Measurements from ENCODE around the gene ISL2. TPM values are rescaled to one million over a fixed set of nuclear protein-coding genes. Genes with fewer than 3 reads are reported as not detected.

ISL2 gene
- polyA plus RNA-seq, 1 donor from 2014 or later: 0.89 TPM

DNA sequence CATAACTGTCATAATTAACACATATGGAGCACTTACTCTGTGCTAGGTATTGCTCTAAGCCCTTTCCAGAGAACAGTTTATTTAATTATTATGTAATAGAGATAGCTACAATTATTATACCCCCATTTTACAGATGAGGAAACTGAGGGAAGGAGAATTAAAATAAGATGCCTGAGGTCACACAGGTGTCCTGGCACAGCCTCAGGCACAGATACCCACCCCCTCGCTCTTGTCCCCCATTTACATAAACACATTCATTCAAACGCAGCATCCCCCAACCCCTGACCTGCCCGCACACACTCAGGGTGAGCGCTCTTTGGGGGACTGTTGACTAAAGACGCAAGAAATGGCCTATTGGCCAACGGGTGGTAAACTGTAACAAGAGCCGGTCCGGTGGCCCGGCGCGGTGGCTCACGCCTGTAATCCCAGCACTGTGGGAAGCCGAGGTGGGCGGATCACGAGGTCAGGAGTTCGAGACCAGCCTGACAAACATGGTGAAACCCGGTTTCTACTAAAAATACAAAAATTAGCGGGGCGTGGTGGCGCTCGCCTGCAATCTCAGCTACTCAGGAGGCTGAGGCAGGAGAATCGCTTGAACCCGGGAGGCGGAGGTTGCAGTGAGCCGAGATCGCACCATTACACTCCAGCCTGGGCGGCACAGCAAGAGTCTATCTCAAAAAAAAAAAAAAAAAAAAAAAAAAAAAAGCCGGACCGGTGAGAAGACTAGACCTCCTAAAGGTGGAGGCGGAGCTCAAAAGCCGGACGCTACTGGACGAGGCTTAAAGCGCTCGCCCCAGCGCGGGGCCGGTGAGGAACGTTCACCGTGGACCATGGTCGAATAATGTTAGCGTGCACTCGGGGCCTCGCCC is 1.9 kb upstream of the ISL2 start:
- Mint-ChIP-seq H3K4me1 (peaks cover 21 to 32% (median 26%) of the 10 kb centered on the region in 3 donors), H3K27me3 (peaks cover 44% of the 10 kb centered on the region), H3K4me3 (peak overlapping the region; percentile 40 to 92 (median 86)), H3K36me3 (no peaks in the 10 kb centered on the region), H3K9me3 (peaks cover 0 to 3% (median 0%) of the 10 kb centered on the region in 3 donors), H3K27ac (peak overlapping the region; percentile 76 to 94 (median 89))

DNA sequence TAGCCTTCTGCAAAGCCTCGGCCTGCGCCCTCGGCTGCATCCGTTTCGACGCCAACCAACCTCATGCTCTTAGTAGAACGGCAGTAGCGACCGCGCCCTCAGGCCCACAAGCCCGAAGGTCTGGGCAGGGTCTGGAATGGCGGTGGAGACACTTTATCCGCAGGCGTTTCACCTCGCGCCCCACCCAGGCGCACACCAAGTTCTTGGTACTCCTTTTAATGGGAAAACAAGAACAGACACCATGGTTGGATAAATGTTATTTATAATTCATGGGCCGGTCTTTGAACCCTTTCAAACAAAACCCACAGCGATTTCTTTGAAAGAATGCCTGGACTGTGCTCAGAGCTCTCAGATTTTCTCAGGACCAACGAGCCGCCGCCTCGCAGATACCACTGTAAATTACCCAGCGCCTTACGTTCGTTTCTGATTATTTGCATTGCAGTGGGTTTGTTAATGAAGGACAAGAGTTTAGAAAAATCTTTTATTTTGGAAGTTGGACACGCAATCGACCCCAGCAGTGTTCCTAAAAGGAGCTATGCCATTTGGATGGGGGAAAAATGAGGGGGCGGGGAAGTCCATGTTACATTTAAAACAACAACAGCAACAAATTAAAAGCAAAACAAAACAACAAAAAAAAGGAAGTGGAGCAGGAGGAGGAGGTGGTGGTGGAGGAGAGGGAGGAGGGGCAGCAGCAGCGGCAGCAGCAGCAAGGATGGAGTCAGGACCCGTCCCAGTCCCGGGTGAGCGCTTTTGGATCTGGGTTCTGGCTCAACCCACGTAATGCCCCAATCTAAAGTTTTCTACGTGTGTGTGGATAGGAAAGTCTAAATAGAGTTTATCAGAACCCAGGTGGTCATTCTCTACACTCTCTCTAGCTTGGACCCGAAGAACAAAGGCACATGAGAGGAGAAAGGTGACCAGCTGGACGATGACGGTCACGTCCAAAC is 993 bp upstream of the ISL2 start:
- Mint-ChIP-seq H3K9me3 (peaks cover 0 to 4% (median 0%) of the 10 kb centered on the region in 3 donors), H3K4me1 (peaks cover 26 to 41% (median 33%) of the 10 kb centered on the region in 3 donors), H3K27ac (peak overlapping the region; percentile 76 to 94 (median 89)), H3K36me3 (peaks cover 2% of the 10 kb centered on the region), H3K4me3 (peak overlapping the region; percentile 84 to 92 (median 90)), H3K27me3 (peaks cover 46% of the 10 kb centered on the region)

DNA sequence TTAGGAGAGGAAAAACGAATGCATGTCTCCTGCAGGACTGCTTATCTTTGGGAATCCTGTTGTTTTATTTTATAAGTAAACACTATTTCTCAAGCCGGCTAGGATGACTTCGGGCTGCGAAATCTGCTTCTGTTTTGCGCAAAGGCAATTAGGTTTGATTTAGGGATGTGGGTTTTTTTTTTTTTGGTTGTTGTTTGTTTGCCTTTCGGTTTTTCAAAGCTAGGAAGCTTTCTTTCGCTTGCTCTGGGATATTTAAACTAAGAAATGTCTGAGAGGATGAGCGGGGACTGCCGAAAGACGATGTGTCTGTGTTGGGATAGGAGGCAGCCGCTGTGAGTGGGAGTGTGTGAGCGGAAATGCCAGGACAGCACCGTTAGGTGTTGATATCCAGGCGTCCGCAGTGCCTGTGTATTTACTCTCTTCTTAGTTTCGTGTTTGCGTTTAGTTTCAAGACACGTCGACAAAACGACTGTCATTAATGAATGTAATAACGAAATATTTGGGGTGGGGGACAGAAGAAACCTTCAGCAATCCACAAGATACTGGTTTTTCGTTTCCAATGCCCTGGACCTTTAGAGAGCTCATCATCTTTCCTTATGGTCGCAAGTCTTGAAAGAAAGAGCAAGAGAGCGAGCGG is 604 bp downstream of the ISL2 start:
- Mint-ChIP-seq H3K4me1 (peaks cover 36 to 53% (median 42%) of the 10 kb centered on the region in 3 donors), H3K36me3 (peaks cover 2% of the 10 kb centered on the region), H3K9me3 (peaks cover 0 to 4% (median 0%) of the 10 kb centered on the region in 3 donors), H3K27me3 (peaks cover 59% of the 10 kb centered on the region), H3K27ac (peak overlapping the region; percentile 79 to 94 (median 93)), H3K4me3 (peak overlapping the region; percentile 84 to 92 (median 90))

DNA sequence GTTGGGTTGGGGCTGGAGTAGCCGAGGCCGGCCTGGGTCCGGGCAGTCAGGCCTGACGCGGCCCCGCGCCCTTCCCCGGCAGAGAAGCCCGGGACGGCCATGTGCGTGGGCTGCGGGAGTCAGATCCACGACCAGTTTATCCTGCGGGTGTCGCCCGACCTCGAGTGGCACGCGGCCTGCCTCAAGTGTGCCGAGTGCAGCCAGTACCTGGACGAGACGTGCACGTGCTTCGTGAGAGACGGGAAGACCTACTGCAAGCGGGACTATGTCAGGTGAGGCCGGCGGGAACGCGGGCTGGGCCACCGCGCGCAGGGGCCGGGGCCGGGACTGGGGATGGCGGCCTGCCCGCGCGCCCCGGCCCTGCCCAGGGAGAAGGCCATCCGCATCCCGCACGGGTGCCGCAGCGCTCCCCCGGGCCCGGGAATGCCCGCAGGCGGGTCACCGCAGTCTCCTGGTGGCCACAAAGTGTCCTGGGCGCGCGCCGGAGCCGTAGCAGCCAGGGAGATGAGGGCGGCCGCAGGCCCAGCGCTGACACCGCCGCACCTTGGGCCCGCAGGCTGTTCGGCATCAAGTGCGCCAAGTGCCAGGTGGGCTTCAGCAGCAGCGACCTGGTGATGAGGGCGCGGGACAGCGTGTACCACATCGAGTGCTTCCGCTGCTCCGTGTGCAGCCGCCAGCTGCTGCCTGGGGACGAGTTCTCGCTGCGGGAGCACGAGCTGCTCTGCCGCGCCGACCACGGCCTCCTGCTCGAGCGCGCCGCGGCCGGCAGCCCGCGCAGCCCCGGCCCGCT is 1.3 kb downstream of the ISL2 start:
- peak overlapping the region in 2 of 3 donors; percentile 93 to 94 for H3K27ac Mint-ChIP-seq
- peaks cover 34 to 54% (median 42%) of the 10 kb centered on the region in 3 donors for H3K4me1 Mint-ChIP-seq
- H3K9me3 Mint-ChIP-seq: peaks cover 0 to 4% (median 0%) of the 10 kb centered on the region in 3 donors
- peak overlapping the region in 3 of 4 donors; percentile 84 to 92 (median 89) for H3K4me3 Mint-ChIP-seq
- H3K27me3 Mint-ChIP-seq: peaks cover 62% of the 10 kb centered on the region
- peaks cover 2% of the 10 kb centered on the region for H3K36me3 Mint-ChIP-seq

DNA sequence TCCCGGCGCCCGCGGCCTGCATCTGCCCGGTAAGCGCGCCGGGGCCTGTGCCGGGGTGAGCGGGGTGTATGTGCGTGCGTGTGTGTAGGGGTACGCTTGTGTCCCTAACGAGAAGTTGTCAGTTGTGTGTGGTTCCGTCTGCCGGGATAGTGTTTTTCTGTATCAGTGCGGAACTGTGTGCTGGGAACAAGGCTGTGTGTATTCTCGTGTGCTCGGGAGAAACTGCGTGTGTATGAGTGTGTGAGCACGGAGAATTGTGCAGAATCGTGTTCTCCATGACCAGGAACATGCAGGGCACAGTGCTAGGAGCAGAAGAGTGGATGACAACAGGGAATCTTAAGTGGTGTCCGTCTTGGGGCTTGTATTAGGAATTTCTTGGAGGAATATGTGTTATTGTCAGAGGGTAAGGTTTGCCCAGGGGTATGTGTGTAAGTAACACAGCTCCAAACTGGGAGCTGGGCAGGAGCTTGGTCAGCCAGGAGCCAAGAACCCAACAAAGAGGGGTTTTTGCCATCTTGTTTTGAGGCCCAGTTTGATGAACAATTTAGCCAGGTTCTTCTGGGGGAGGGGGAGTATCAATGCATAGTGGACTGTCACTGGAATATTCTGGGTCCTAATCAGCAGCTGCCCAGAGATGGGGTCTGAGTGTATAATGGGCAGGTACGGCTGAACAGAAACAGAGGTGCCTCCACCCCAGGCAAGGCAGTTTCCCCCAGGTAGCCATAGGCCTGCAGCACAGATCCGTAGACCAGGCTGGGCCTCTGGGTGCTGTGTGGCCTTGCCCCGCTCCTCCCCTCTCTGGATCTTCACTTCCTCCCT is 2.1 kb downstream of the ISL2 start:
- peaks cover 2% of the 10 kb centered on the region for H3K36me3 Mint-ChIP-seq
- H3K27me3 Mint-ChIP-seq: peaks cover 67% of the 10 kb centered on the region
- peak overlapping the region in 2 of 3 donors; percentile 87 to 91 for H3K27ac Mint-ChIP-seq
- peaks cover 34 to 54% (median 42%) of the 10 kb centered on the region in 3 donors for H3K4me1 Mint-ChIP-seq
- H3K9me3 Mint-ChIP-seq: peaks cover 0 to 4% (median 0%) of the 10 kb centered on the region in 3 donors
- H3K4me3 Mint-ChIP-seq: peak overlapping the region; percentile 55 to 92 (median 75)

DNA sequence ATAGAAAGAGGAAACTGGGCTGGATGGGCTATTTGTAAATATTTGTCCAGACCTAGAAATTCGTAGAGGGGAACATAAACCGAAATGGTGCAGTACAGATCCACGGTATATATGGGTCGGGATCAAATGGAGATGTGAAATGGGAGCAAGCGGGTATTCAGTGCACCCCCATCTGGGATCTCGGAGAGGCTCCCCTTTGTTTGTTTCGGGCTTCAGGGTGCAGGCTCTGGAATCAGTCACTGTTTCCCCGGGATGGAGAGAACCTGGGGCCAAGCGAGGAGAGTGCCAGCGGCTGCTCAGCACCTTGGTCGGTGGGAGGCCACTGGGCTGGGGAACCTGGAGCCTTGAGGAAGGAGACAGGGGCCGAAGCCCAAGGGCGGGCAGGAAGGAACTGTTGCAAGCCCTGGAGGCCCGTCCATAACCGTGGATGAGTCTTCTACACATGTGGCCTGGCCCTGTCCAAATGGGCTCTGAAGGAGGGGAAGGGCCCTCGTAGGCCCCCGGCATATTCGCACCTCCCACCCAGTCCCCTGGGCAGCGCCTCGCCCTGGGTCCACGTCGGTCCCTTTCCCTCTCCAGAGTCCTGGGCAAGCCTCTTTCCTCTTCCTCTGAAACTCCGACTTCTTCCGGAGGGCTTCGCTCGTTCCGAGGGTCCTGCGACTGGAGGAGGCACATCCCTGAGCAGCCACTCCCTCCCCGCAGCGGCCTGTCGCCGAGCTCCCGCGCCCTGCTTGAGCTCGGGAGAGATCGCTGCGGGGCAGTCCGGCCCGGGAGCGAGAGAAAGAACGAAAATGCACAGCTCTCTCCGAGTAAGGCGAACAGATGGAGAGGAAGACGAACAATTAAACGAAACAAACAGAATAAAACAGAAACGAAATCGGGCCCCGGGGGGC is 3.0 kb downstream of the ISL2 start:
- peaks cover 0 to 4% (median 0%) of the 10 kb centered on the region in 3 donors for H3K9me3 Mint-ChIP-seq
- H3K4me1 Mint-ChIP-seq: peaks cover 35 to 58% (median 41%) of the 10 kb centered on the region in 3 donors
- peak overlapping the region; percentile 83 to 95 (median 90) for H3K4me3 Mint-ChIP-seq
- H3K27ac Mint-ChIP-seq: peak overlapping the region in 2 of 3 donors; percentile 91 to 92
- peaks cover 66% of the 10 kb centered on the region for H3K27me3 Mint-ChIP-seq
- H3K36me3 Mint-ChIP-seq: peaks cover 2% of the 10 kb centered on the region

DNA sequence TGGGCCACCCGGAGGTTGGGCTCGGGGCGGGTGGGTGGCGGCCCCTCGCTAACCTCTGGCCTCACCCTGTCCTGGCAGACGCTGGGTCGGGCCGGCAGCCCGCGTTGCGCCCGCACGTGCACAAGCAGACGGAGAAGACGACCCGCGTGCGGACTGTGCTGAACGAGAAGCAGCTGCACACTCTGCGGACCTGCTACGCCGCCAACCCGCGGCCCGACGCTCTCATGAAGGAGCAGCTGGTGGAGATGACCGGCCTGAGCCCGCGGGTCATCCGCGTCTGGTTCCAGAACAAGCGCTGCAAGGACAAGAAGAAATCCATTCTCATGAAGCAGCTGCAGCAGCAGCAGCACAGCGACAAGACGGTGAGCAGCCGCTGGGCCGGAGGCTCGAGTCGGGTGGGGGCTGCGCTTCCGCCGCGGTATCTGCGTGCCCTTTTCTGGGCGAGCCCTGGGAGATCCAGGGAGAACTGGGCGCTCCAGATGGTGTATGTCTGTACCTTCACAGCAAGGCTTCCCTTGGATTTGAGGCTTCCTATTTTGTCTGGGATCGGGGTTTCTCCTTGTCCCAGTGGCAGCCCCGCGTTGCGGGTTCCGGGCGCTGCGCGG is 3.7 kb downstream of the ISL2 start:
- H3K36me3 Mint-ChIP-seq: peaks cover 2% of the 10 kb centered on the region
- peak overlapping the region; percentile 83 to 95 (median 90) for H3K4me3 Mint-ChIP-seq
- H3K9me3 Mint-ChIP-seq: peaks cover 0 to 4% (median 0%) of the 10 kb centered on the region in 3 donors
- H3K27ac Mint-ChIP-seq: peak overlapping the region; percentile 53 to 92 (median 91)
- H3K27me3 Mint-ChIP-seq: peaks cover 62% of the 10 kb centered on the region
- peaks cover 32 to 59% (median 39%) of the 10 kb centered on the region in 3 donors for H3K4me1 Mint-ChIP-seq

DNA sequence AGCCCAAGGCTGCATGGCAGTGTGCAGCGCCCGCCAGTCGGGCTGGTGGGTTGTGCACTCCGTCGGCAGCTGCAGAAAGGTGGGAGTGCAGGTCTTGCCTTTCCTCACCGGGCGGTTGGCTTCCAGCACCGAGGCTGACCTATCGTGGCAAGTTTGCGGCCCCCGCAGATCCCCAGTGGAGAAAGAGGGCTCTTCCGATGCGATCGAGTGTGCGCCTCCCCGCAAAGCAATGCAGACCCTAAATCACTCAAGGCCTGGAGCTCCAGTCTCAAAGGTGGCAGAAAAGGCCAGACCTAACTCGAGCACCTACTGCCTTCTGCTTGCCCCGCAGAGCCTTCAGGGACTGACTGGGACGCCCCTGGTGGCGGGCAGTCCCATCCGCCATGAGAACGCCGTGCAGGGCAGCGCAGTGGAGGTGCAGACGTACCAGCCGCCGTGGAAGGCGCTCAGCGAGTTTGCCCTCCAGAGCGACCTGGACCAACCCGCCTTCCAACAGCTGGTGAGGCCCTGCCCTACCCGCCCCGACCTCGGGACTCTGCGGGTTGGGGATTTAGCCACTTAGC is 4.3 kb downstream of the ISL2 start:
- Mint-ChIP-seq H3K27me3 (peaks cover 63% of the 10 kb centered on the region), H3K9me3 (peaks cover 0 to 6% (median 0%) of the 10 kb centered on the region in 3 donors), H3K4me3 (peak overlapping the region; percentile 83 to 95 (median 90)), H3K36me3 (peaks cover 2% of the 10 kb centered on the region), H3K4me1 (peaks cover 34 to 57% (median 38%) of the 10 kb centered on the region in 3 donors), H3K27ac (peak overlapping the region; percentile 53 to 91 (median 87))

DNA sequence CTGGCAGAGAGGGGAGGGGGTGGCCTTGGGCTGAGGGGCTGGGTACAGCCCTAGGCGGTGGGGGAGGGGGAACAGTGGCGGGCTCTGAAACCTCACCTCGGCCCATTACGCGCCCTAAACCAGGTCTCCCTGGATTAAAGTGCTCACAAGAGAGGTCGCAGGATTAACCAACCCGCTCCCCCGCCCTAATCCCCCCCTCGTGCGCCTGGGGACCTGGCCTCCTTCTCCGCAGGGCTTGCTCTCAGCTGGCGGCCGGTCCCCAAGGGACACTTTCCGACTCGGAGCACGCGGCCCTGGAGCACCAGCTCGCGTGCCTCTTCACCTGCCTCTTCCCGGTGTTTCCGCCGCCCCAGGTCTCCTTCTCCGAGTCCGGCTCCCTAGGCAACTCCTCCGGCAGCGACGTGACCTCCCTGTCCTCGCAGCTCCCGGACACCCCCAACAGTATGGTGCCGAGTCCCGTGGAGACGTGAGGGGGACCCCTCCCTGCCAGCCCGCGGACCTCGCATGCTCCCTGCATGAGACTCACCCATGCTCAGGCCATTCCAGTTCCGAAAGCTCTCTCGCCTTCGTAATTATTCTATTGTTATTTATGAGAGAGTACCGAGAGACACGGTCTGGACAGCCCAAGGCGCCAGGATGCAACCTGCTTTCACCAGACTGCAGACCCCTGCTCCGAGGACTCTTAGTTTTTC is 4.9 kb downstream of the ISL2 start:
- Mint-ChIP-seq H3K27me3 (peaks cover 66% of the 10 kb centered on the region), H3K9me3 (peaks cover 0 to 6% (median 0%) of the 10 kb centered on the region in 3 donors), H3K4me3 (peak overlapping the region; percentile 26 to 93 (median 90)), H3K4me1 (peaks cover 34 to 54% (median 38%) of the 10 kb centered on the region in 3 donors), H3K27ac (peak overlapping the region; percentile 80 to 91 (median 86)), H3K36me3 (peaks cover 2% of the 10 kb centered on the region)

DNA sequence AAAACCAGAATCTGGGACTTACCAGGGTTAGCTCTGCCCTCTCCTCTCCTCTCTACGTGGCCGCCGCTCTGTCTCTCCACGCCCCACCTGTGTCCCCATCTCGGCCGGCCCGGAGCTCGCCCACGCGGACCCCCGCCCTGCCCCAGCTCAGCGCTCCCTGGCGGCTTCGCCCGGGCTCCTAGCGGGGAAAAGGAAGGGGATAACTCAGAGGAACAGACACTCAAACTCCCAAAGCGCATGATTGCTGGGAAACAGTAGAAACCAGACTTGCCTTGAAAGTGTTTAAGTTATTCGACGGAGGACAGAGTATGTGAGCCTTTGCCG is 5.4 kb downstream of the ISL2 start:
- Mint-ChIP-seq H3K36me3 (peaks cover 2% of the 10 kb centered on the region), H3K4me1 (peaks cover 30 to 49% (median 33%) of the 10 kb centered on the region in 3 donors), H3K9me3 (peaks cover 0 to 6% (median 0%) of the 10 kb centered on the region in 3 donors), H3K4me3 (peak overlapping the region; percentile 26 to 93 (median 76)), H3K27me3 (peaks cover 64% of the 10 kb centered on the region), H3K27ac (peak overlapping the region; percentile 80 to 91 (median 86))
